Activated B cell treated with CpG ODN at 0.5 μM for 24 hours (primary cell): ENCODE measurements around the gene SMARCA1. TPM values are rescaled to one million over a fixed set of nuclear protein-coding genes. Genes with fewer than 3 reads are reported as not detected.
"Not testable (repeated sequence)": the region's sequence is repeated elsewhere in the genome, so short reads cannot be mapped to it uniquely, and the experiment has no call there.

Experiments used
- ATAC-seq: fragments of 200-7000 bp; cut with Tn5 transposase; one replicate; pipeline ENCODE4 v1.10.0; 2021; ENCODE audit warnings: low read depth, mild to moderate bottlenecking, moderate library complexity
- CTCF ChIA-PET: fragments of 350-600 bp; sonication (Branson Sonifier 250); formaldehyde crosslinking; loops from one replicate; lab custom pipeline; 2021; ENCODE audit warnings: antibody characterized with exemption; lab: Charles Lee
- POLR2A ChIA-PET: fragments of 350-600 bp; sonication (Branson Sonifier 250); formaldehyde crosslinking; loops from one replicate; lab custom pipeline; 2021; ENCODE audit warnings: antibody characterized with exemption; lab: Charles Lee
- DNase-seq: peaks from one replicate; pipeline ENCODE4 v3.0.0; 2022
- H3K27ac Mint-ChIP-seq: one replicate; pipeline ENCODE4 v1.8.0; 2020; ENCODE audit warnings: mixed read lengths
- H3K27me3 Mint-ChIP-seq: one replicate; pipeline ENCODE4 v1.8.0; 2021; ENCODE audit warnings: mixed read lengths
- H3K36me3 Mint-ChIP-seq: one replicate; pipeline ENCODE4 v1.8.0; 2021; ENCODE audit warnings: low read depth, mixed read lengths
- H3K4me1 Mint-ChIP-seq: one replicate; pipeline ENCODE4 v1.8.0; 2021; ENCODE audit warnings: mixed read lengths
- H3K4me3 Mint-ChIP-seq: one replicate; pipeline ENCODE4 v1.8.0; 2020; ENCODE audit warnings: mild to moderate bottlenecking, mixed read lengths
- H3K9me3 Mint-ChIP-seq: one replicate; pipeline ENCODE4 v1.8.0; 2020; ENCODE audit warnings: mixed read lengths
- CTCF ChIP-seq: fragments of 200-600 bp; IDR thresholded peaks from one replicate; pipeline ENCODE4 v1.8.0; 2022; ENCODE audit warnings: antibody characterized with exemption, mild to moderate bottlenecking
- intact Hi-C: fragments of 100-400 bp; cut with micrococcal nuclease; formaldehyde crosslinking; loops from one replicate; pipeline ENCODE4 v1.15.1; 2024
- total RNA-seq: library from RNA; stranded (reverse); gene quantifications from 2 replicates; pipeline ENCODE4 v1.2.3, GENCODE V29; 2022

SMARCA1 gene
- total RNA-seq, 1 donor from 2014 or later = 1.1 TPM

- POLR2A ChIA-PET = no interaction called here
- intact Hi-C loops = no loop called here
- H3K4me3 Mint-ChIP-seq = no peak overlapping the region
- CTCF ChIA-PET = no interaction called here
- H3K27ac Mint-ChIP-seq = no peak overlapping the region
- H3K9me3 Mint-ChIP-seq = no peaks in the 10 kb centered on the region
- peaks cover 10% of the 10 kb centered on the region for H3K4me1 Mint-ChIP-seq
- no peak for DNase-seq
- no peaks in the 10 kb centered on the region for H3K27me3 Mint-ChIP-seq
- TF ChIP-seq CTCF = no peak
- no peak for ATAC-seq
- peaks cover 48% of the 10 kb centered on the region for H3K36me3 Mint-ChIP-seq
Observed at GRCh38 chrX:129565046-129565650, 41.9 kb upstream of the SMARCA1 start.

GRCh38 chrX:129564345-129564744, 41.1 kb upstream of the SMARCA1 start:
- CTCF ChIA-PET, H3K9me3 Mint-ChIP-seq, H3K27me3 Mint-ChIP-seq: not testable (repeated sequence)

GRCh38 chrX:129561453-129561852, 38.2 kb upstream of the SMARCA1 start:
- no peaks in the 10 kb centered on the region for H3K27me3 Mint-ChIP-seq
- no peak overlapping the region for H3K4me3 Mint-ChIP-seq
- peaks cover 43% of the 10 kb centered on the region for H3K36me3 Mint-ChIP-seq
- intact Hi-C loops = no loop called here
- ATAC-seq = no peak
- H3K27ac Mint-ChIP-seq = no peak overlapping the region
- DNase-seq = no peak
- peaks cover 16% of the 10 kb centered on the region for H3K4me1 Mint-ChIP-seq
- H3K9me3 Mint-ChIP-seq = no peaks in the 10 kb centered on the region
- ChIA-PET POLR2A (no interaction called here), CTCF (no interaction called here)
- TF ChIP-seq CTCF = no peak

More at GRCh38 chrX:129564345-129564744, 41.1 kb upstream of the SMARCA1 start:
- ATAC-seq, H3K27ac Mint-ChIP-seq, DNase-seq, intact Hi-C loops, POLR2A ChIA-PET, H3K4me3 Mint-ChIP-seq: not testable (repeated sequence)
- Mint-ChIP-seq H3K4me1 (peaks cover 10% of the 10 kb centered on the region), H3K36me3 (peaks cover 47% of the 10 kb centered on the region)

- Mint-ChIP-seq H3K27me3 (no peaks in the 10 kb centered on the region), H3K9me3 (no peaks in the 10 kb centered on the region), H3K4me1 (peaks cover 6% of the 10 kb centered on the region), H3K4me3 (no peak overlapping the region), H3K36me3 (peaks cover 34% of the 10 kb centered on the region), H3K27ac (no peak overlapping the region)
- ChIA-PET CTCF (no interaction called here), POLR2A (no interaction called here)
- no peak for TF ChIP-seq CTCF
- no peak for DNase-seq
- intact Hi-C loops = no loop called here
- ATAC-seq = no peak
Observed at GRCh38 chrX:129559783-129560182, 36.5 kb upstream of the SMARCA1 start.

GRCh38 chrX:129557844-129558480, 34.7 kb upstream of the SMARCA1 start:
- DNase-seq (no peak), ATAC-seq (no peak)
- Mint-ChIP-seq H3K9me3 (no peaks in the 10 kb centered on the region), H3K36me3 (peaks cover 32% of the 10 kb centered on the region), H3K27me3 (no peaks in the 10 kb centered on the region), H3K4me3 (no peak overlapping the region), H3K4me1 (peaks cover 6% of the 10 kb centered on the region), H3K27ac (no peak overlapping the region)
- CTCF ChIA-PET = no interaction called here
- no peak for TF ChIP-seq CTCF
- intact Hi-C loops = no loop called here
- POLR2A ChIA-PET = no interaction called here
